Measurements from ENCODE around the gene RGS14.
"Not testable (repeated sequence)": the region's sequence is repeated elsewhere in the genome, so short reads cannot be mapped to it uniquely, and the experiment has no call there.

Gene RGS14

DNA sequence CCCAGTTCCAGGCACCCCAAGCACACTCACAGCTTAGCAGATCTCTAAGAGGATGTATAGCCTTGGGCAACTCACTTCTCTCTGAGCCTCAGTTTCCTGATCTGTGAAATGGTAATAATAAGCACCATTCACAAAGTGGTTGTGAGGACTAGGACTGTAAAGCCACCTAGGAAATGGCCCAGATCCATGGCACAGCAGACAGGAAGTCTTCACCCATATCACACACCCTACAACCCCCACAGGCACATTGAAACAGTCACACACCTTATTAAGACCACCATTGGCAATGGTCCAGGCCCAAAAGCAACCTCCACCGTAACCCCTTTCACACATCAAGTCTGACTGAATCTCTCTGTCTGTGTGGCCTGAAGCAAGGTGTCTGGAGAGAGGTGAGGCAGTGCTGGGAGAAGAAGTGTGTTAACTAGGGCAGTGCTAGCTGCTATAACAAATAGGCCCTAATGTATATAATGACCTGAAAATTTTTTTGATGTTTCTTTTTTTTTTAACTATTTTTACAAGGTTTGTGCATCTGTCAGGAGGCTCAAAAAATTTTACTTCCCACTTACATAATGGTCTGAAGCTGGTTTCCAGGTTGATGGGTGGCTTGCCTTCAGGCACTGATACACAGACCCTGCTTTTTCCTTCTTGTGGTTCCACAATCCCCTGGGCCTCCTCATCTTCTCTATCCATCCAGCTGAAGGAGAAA lies 2.4 kb upstream of the RGS14 start:
- in situ Hi-C loops (cut with MboI; ENCODE audit: low pct_unique_long_range_greater_than_20kb, low sequenced_read_pairs, unreplicated experiment), result no loop called here
- TF ChIP-seq, protein P1, sequence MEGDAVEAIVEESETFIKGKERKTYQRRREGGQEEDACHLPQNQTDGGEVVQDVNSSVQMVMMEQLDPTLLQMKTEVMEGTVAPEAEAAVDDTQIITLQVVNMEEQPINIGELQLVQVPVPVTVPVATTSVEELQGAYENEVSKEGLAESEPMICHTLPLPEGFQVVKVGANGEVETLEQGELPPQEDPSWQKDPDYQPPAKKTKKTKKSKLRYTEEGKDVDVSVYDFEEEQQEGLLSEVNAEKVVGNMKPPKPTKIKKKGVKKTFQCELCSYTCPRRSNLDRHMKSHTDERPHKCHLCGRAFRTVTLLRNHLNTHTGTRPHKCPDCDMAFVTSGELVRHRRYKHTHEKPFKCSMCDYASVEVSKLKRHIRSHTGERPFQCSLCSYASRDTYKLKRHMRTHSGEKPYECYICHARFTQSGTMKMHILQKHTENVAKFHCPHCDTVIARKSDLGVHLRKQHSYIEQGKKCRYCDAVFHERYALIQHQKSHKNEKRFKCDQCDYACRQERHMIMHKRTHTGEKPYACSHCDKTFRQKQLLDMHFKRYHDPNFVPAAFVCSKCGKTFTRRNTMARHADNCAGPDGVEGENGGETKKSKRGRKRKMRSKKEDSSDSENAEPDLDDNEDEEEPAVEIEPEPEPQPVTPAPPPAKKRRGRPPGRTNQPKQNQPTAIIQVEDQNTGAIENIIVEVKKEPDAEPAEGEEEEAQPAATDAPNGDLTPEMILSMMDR (IDR thresholded peaks at IDR 0.05; ENCODE audit: extremely low read depth, insufficient read depth, missing control alignments), result no peak
- DNase-seq (ENCODE audit: low spot score), result no peak

DNA sequence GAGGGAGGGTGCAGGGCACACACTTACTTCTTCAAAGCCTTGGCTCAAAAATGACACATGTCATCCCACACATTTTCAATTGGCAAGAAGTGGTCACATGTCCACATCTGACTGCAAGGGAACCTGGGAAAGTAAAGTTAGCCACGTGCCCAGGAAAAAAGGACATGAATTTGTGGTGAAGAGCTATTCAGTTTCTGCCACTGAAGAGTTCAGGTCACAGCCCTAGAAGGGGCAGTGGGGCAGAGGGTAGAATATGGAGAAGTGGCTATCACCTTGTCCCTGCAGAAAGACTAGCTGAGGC lies 1.9 kb upstream of the RGS14 start:
- in situ Hi-C loops (cut with MboI; ENCODE audit: low pct_unique_long_range_greater_than_20kb, low sequenced_read_pairs, unreplicated experiment), result no loop called here
- DNase-seq (ENCODE audit: low spot score), result no peak
- TF ChIP-seq, protein P1 (IDR thresholded peaks at IDR 0.05; ENCODE audit: extremely low read depth, insufficient read depth, missing control alignments), result no peak

DNA sequence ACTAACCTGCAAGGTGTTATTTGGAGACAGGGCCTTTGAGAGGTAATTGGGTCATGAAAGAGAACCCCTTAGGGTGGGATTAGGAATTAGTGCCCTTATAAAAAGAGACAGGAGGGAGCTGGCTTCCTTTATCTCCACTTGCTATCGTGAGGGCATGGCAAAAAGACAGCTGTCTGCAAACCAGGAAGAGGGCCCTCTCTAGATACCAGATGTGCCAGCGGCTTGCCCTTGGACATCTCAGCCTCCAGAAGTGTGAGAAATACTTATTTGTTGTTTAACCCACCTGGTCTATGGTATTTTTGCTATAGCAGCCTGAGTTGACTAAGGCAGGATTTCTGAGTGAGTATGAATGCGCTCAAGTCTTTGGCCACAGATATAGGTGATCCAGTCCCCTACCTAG lies 978 bp upstream of the RGS14 start:
- TF ChIP-seq, protein P1 (IDR thresholded peaks at IDR 0.05; ENCODE audit: extremely low read depth, insufficient read depth, missing control alignments), result no peak
- in situ Hi-C loops (cut with MboI; ENCODE audit: low pct_unique_long_range_greater_than_20kb, low sequenced_read_pairs, unreplicated experiment), result no loop called here
- no peak for DNase-seq (ENCODE audit: low spot score)

DNA sequence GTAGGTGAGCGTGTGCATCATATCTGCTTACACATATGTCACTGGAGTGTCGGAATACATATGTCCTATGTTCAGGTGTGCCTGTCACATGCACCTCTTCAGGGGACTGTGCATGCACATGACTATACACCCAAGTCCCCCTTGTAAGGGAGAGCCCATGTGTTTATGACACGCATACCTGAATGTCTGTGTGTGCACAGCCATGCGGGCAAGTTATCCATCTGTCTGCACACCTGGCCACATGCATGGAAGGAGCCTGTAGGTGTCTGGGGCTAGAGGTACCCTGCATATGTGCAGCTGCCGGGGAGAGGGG lies 622 bp upstream of the RGS14 start:
- TF ChIP-seq, protein P1 (IDR thresholded peaks at IDR 0.05; ENCODE audit: extremely low read depth, insufficient read depth, missing control alignments), result no peak
- no peak for DNase-seq (ENCODE audit: low spot score)
- in situ Hi-C loops (cut with MboI; ENCODE audit: low pct_unique_long_range_greater_than_20kb, low sequenced_read_pairs, unreplicated experiment), result no loop called here

DNA sequence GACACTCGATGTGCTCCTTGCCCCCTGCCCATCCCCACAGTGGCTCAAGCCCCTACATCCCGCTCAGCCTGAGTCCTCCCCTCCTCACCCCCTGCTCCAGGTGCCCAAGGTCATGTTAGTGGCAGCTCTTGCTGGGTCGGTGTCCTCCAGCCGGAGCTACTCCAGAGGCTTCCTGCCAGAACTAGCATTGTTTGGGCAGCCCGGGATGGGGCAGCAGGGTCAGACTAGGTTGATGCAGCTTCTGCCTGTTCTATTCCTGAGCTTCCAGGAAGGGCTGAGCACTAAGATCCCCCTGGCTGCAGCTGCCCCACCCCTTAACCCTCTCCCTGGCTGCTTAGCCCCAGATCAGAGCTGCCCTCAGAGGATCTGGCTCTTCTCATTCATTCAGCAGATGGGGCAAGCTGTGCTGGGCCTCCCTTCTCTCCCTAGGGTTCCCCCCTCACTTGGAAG lies 671 bp downstream of the RGS14 start:
- in situ Hi-C loops (cut with MboI; ENCODE audit: low pct_unique_long_range_greater_than_20kb, low sequenced_read_pairs, unreplicated experiment), result no loop called here
- TF ChIP-seq, protein P1 (IDR thresholded peaks at IDR 0.05; ENCODE audit: extremely low read depth, insufficient read depth, missing control alignments), result no peak

DNA sequence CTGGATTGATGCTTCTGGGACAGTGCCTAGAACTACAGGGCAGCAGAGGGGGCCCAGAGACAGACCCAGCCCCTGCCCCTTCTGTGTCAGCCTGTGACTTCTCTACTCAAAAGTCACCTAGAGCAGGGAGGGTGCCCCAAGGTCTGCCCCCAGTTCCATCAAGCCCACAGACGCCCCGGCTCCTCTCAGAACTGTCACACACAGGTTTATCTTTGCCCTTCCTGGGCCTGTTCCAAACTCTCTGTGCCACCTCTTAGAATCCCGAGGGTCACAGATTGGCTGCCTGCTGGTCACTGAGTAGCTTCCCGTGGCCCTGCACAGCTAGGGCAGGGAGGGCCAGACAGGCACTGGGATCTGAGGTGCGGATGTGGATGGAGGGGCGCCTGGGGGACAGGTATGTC lies 1.7 kb downstream of the RGS14 start:
- no peak for DNase-seq (ENCODE audit: low spot score)
- in situ Hi-C loops (cut with MboI; ENCODE audit: low pct_unique_long_range_greater_than_20kb, low sequenced_read_pairs, unreplicated experiment), result no loop called here
- TF ChIP-seq, protein P1 (IDR thresholded peaks at IDR 0.05; ENCODE audit: extremely low read depth, insufficient read depth, missing control alignments), result no peak

More for the DNA sequence above, 671 bp downstream of the RGS14 start:
- DNase-seq (ENCODE audit: low spot score), result no peak

DNA sequence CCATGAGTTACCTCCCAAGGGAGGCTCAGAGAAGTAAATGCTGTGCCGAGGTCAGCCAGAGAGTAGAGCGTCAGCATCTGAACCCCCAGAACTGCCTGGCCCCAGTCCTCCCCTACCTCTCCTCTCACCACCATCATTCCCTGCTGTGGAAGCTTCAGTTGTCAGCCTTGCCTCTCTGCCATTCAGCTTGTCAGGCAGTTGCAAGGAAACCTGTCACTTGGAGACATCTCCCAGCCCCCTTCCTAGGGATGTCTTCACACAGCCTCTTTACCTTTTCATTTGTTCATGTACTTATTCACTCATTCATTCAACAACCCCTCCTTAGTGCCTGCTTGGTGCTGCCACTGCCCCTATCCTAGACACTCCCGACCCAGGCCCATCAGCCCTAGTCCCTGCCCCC lies 2.1 kb downstream of the RGS14 start:
- DNase-seq (ENCODE audit: low spot score), result no peak
- TF ChIP-seq, protein P1 (IDR thresholded peaks at IDR 0.05; ENCODE audit: extremely low read depth, insufficient read depth, missing control alignments), result no peak
- in situ Hi-C loops (cut with MboI; ENCODE audit: low pct_unique_long_range_greater_than_20kb, low sequenced_read_pairs, unreplicated experiment), result no loop called here

DNA sequence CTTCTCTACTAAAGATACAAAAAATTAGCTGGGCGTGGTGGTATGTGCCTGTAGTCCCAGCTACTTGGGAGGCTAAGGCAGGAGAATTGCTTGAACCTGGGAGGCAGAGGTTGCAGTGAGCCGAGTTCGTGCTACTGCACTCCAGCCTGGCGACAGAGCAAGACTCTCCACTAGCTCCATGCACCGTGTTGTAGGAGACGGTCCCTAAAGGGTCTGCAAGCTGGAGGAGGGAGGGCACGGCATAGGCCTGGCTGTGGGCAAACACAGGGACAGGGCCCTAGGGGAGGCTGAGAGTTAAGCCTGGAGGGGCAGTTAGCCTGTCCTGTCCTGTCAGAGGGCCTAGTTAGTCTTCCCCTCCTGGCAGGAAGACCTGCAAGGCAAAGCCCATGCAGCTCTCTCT lies 3.0 kb downstream of the RGS14 start:
- DNase-seq (ENCODE audit: low spot score); in situ Hi-C loops (cut with MboI; ENCODE audit: low pct_unique_long_range_greater_than_20kb, low sequenced_read_pairs, unreplicated experiment): not testable (repeated sequence)
